GM18519 (cell line): ENCODE data around the gene PCK1.

Source experiments
- ATAC-seq: cut with Tn5 transposase; IDR thresholded peaks from one replicate; pipeline ENCODE4 v1.9.1; 2021; ENCODE audit warnings: mild to moderate bottlenecking, moderate library complexity; ENCODE audit not compliant: unreplicated experiment, low FRiP score

The PCK1 gene

GRCh38 chr20:57576002-57576401 is 15.1 kb downstream of the PCK1 start:
- no peak for ATAC-seq

GRCh38 chr20:57576617-57577550 is 16.0 kb downstream of the PCK1 start:
- ATAC-seq: no peak

GRCh38 chr20:57577679-57578475 is 17.0 kb downstream of the PCK1 start:
- ATAC-seq: no peak

- ATAC-seq: no peak
These were observed 17.7 kb downstream of the PCK1 start for GRCh38 chr20:57578476-57579165.

GRCh38 chr20:57579331-57579897 is 18.5 kb downstream of the PCK1 start:
- ATAC-seq: no peak

GRCh38 chr20:57579898-57580447 is 19.1 kb downstream of the PCK1 start:
- ATAC-seq: no peak

- ATAC-seq: no peak
These were observed 19.7 kb downstream of the PCK1 start for GRCh38 chr20:57580478-57581201.

- no peak for ATAC-seq
These were observed 20.5 kb downstream of the PCK1 start for GRCh38 chr20:57581202-57582028.

GRCh38 chr20:57582029-57582378 is 21.1 kb downstream of the PCK1 start:
- ATAC-seq: no peak

- no peak for ATAC-seq
These were observed 21.8 kb downstream of the PCK1 start for GRCh38 chr20:57582432-57583288.

- no peak for ATAC-seq
These were observed 22.7 kb downstream of the PCK1 start for GRCh38 chr20:57583289-57584257.

GRCh38 chr20:57584768-57585461 is 24.0 kb downstream of the PCK1 start:
- ATAC-seq: no peak

GRCh38 chr20:57585466-57586213 is 24.7 kb downstream of the PCK1 start:
- no peak for ATAC-seq

- no peak for ATAC-seq
These were observed 25.5 kb downstream of the PCK1 start for GRCh38 chr20:57586370-57586793.

- no peak for ATAC-seq
These were observed 26.0 kb downstream of the PCK1 start for GRCh38 chr20:57586943-57587277.
